SU-DHL-6 (cell line): ENCODE results near the gene PLEKHF1.

ENCODE experiments used
- H2AFZ ChIP-seq: fragments of 200-600 bp; sonication (generic); 2 replicates; pipeline ENCODE4 v1.6.1; 2014; ENCODE audit warnings: low read depth, mild to moderate bottlenecking, moderate library complexity, mixed read lengths, antibody characterized with exemption, low read length; ENCODE audit not compliant: severe bottlenecking
- H3F3A ChIP-seq: fragments of 200-600 bp; shearing (Covaris generic); 2 replicates; pipeline ENCODE4 v1.6.0; 2016; ENCODE audit warnings: antibody characterized with exemption, mild to moderate bottlenecking; ENCODE audit not compliant: insufficient read depth
- H3K27ac ChIP-seq: fragments of 200-600 bp; sonication (generic); 2 replicates; pipeline ENCODE4 v1.5.1; 2016; ENCODE audit warnings: low read depth, mild to moderate bottlenecking, low read length, moderate library complexity, mixed read lengths
- H3K27me3 ChIP-seq: fragments of 200-600 bp; sonication (generic), shearing (Covaris generic); 2 replicates; pipeline ENCODE4 v1.6.0; 2014; ENCODE audit warnings: mild to moderate bottlenecking, low read length
- H3K36me3 ChIP-seq: fragments of 200-600 bp; sonication (generic); 2 replicates; pipeline ENCODE4 v1.6.1; 2014; ENCODE audit warnings: mild to moderate bottlenecking, low read length, mixed read lengths
- H3K4me2 ChIP-seq: fragments of 300-600, 200-600 bp; shearing (Covaris generic), sonication (generic); 2 replicates; pipeline ENCODE4 v1.6.0; 2014; ENCODE audit warnings: low read length, low read depth, mild to moderate bottlenecking; ENCODE audit not compliant: poor library complexity, severe bottlenecking
- H3K4me3 ChIP-seq: fragments of 200-600 bp; sonication (generic); 2 replicates; pipeline ENCODE4 v1.5.1; 2014; ENCODE audit warnings: antibody characterized with exemption, low read length, mild to moderate bottlenecking, mixed read lengths; ENCODE audit not compliant: insufficient read depth, poor library complexity, severe bottlenecking
- H3K79me2 ChIP-seq: fragments of 200-600 bp; sonication (generic); 2 replicates; pipeline ENCODE4 v1.6.1; 2014; ENCODE audit warnings: mild to moderate bottlenecking, low read length, moderate library complexity; ENCODE audit not compliant: insufficient read depth
- H3K9ac ChIP-seq: fragments of 200-600 bp; sonication (generic); 2 replicates; pipeline ENCODE4 v1.7.0; 2014; ENCODE audit warnings: mild to moderate bottlenecking, low read length
- H3K9me2 ChIP-seq: fragments of 200-600 bp; sonication (generic); replicated peaks from 2 replicates; pipeline ENCODE4 v1.6.1; 2014; ENCODE audit warnings: low read length; ENCODE audit not compliant: insufficient read depth
- H3K9me3 ChIP-seq: fragments of 200-600 bp; sonication (generic); 2 replicates; pipeline ENCODE4 v1.6.1; 2014; ENCODE audit warnings: low read length, mixed read lengths; ENCODE audit not compliant: insufficient read depth
- H4K20me1 ChIP-seq: fragments of 200-600 bp; sonication (generic); 2 replicates; pipeline ENCODE4 v1.6.1; 2014; ENCODE audit warnings: low read depth, mild to moderate bottlenecking, antibody characterized with exemption, low read length, moderate library complexity, mixed read lengths
- EZH2phosphoT487 ChIP-seq: fragments of 200-600 bp; sonication (generic), shearing (Covaris generic); conservative IDR thresholded peaks from 2 replicates; pipeline ENCODE4 v1.6.1; 2018; ENCODE audit warnings: mild to moderate bottlenecking, antibody characterized with exemption, low read length, moderate library complexity, mixed read lengths
- TF ChIP-seq, protein P1 (sequence below): fragments of 200-600 bp; sonication (generic); IDR thresholded peaks from one replicate; pipeline ENCODE4 v1.5.1; 2017; ENCODE audit warnings: antibody characterized with exemption, mild to moderate bottlenecking, low read length, moderate library complexity; ENCODE audit not compliant: insufficient read depth, poor library complexity, severe bottlenecking

The PLEKHF1 gene

DNA sequence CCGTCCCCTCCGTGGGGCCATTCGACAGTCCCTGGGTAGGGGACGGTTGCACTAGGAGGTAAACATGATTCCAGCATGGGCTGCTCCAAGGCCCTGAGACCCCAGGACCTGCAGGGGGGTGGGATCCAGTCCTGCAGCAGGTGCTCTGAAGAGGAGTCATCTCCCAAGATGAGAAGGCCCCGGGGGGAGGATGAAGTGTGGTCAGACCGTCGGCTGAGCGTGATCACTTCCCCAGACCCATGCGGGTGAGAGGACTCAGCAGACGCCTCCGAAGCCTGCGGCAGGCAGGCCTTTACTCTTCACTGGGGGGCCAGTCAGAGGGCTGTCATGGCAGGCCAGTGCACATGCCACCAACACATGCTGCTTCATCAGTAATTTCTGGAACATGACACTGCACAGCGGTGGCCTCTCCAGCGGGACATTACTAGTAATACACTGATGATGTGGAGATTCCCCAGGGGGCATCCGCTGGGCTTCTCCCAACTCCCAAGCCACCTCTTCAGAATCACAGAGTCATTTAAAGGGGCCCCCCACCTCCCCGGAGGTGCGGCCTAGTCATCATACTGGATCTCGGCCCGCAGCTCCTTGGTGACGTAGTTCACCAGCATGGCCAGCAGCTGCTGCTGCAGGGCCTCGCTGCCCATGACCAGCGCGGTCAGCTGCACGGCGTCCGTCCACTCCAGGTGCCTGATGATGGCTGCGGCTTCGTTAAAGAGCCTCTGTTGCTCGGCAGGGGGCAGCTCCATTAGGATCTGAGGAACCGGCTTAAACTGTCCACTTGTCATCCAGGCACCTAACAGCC, 37.1 kb downstream of the PLEKHF1 start:
- H3F3A ChIP-seq = no peaks in the 10 kb centered on the region
- no peak overlapping the region for H3K9ac ChIP-seq
- H4K20me1 ChIP-seq = no peaks in the 10 kb centered on the region
- no peaks in the 10 kb centered on the region for H3K36me3 ChIP-seq
- H3K9me2 ChIP-seq = no peaks in the 10 kb centered on the region
- H3K4me2 ChIP-seq = no peak overlapping the region
- no peak overlapping the region for H3K4me3 ChIP-seq
- H3K27ac ChIP-seq = no peak overlapping the region
- no peaks in the 10 kb centered on the region for H3K9me3 ChIP-seq
- H3K79me2 ChIP-seq = no peaks in the 10 kb centered on the region
- no peaks in the 10 kb centered on the region for H3K27me3 ChIP-seq
- TF ChIP-seq, protein P1, sequence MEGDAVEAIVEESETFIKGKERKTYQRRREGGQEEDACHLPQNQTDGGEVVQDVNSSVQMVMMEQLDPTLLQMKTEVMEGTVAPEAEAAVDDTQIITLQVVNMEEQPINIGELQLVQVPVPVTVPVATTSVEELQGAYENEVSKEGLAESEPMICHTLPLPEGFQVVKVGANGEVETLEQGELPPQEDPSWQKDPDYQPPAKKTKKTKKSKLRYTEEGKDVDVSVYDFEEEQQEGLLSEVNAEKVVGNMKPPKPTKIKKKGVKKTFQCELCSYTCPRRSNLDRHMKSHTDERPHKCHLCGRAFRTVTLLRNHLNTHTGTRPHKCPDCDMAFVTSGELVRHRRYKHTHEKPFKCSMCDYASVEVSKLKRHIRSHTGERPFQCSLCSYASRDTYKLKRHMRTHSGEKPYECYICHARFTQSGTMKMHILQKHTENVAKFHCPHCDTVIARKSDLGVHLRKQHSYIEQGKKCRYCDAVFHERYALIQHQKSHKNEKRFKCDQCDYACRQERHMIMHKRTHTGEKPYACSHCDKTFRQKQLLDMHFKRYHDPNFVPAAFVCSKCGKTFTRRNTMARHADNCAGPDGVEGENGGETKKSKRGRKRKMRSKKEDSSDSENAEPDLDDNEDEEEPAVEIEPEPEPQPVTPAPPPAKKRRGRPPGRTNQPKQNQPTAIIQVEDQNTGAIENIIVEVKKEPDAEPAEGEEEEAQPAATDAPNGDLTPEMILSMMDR = no peak
- no peak for TF ChIP-seq EZH2phosphoT487
- no peak overlapping the region for H2AFZ ChIP-seq

- no peak overlapping the region for H3K4me2 ChIP-seq
- H3K9ac ChIP-seq = no peak overlapping the region
- no peaks in the 10 kb centered on the region for H4K20me1 ChIP-seq
- H3K79me2 ChIP-seq = no peaks in the 10 kb centered on the region
- no peaks in the 10 kb centered on the region for H3K9me3 ChIP-seq
- no peak overlapping the region for H3K4me3 ChIP-seq
- no peak overlapping the region for H3K27ac ChIP-seq
- no peaks in the 10 kb centered on the region for H3K9me2 ChIP-seq
- no peak overlapping the region for H2AFZ ChIP-seq
- H3K36me3 ChIP-seq = no peaks in the 10 kb centered on the region
- no peaks in the 10 kb centered on the region for H3K27me3 ChIP-seq
- no peak for TF ChIP-seq EZH2phosphoT487
- no peaks in the 10 kb centered on the region for H3F3A ChIP-seq
Measured at GRCh38 chr19:29702963-29703320, 37.7 kb downstream of the PLEKHF1 start.

DNA sequence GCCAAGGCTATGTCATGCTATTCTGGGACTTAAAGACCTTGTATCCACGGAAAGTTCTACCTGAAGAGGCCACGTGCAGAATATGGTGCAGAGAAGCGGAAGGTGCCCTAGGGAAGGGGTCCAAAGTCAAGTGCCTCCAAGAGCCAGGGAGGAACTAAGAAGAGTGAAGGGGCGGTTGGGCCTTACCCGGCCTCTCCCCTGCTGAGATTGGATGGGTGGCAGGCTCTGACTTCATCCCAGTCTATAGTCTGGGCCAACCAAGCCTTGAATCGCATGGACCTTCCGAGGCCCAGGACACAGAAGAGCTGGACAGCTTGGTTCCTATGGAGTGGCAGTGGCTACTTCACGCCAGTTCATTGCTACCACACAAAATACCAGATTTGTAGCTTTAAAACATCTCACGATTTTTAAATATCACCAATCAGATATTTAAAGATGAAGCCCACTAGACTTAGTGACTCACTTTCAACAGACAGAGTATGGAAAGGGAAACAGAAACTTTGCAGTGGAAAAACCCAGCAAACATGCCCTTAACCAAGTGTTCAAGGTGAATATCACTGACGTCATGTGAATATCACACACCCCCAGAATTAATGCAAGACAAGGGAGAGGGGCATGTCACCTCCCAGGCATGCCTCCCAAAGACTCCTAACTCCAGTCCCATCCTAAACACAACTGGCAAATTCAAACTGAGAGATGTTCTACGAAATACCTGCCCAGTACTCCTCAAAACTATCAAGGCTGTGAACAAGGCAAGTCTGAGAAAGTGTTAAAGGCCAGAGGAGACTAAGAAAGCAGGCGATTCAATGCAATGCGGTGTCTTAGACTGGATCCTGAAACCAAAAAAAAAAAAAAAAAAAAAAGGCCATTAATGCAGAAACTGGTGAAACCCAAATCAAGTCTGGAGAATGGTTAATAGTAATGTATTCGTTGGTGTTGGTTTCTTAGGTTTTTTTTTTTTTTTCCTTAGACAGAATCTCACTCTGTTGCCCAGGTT, 39.6 kb downstream of the PLEKHF1 start:
- H3K36me3 ChIP-seq = no peaks in the 10 kb centered on the region
- no peaks in the 10 kb centered on the region for H3K9me2 ChIP-seq
- no peaks in the 10 kb centered on the region for H3F3A ChIP-seq
- H3K27me3 ChIP-seq = no peaks in the 10 kb centered on the region
- no peak overlapping the region for H3K4me2 ChIP-seq
- no peak overlapping the region for H3K4me3 ChIP-seq
- no peaks in the 10 kb centered on the region for H3K9me3 ChIP-seq
- no peak overlapping the region for H2AFZ ChIP-seq
- H3K9ac ChIP-seq = no peak overlapping the region
- H3K27ac ChIP-seq = no peak overlapping the region
- no peak for TF ChIP-seq EZH2phosphoT487
- TF ChIP-seq, protein P1 = no peak
- no peaks in the 10 kb centered on the region for H3K79me2 ChIP-seq
- H4K20me1 ChIP-seq = no peaks in the 10 kb centered on the region
